Ovary (tissue), 9 donors: ENCODE data around the gene GRIK4. TPM values are rescaled to one million over a fixed set of nuclear protein-coding genes. Genes with fewer than 3 reads are reported as not detected.

Source experiments
- DNase-seq, 5 donors: peaks; one replicate each; pipeline ENCODE4 v3.0.0-alpha.2; 2019 to 2020
- H3K27ac ChIP-seq, 2 donors: fragments of 200-600 bp; one replicate each; pipeline versions ENCODE4 v1.5.1 to v1.8.0; 2019 to 2022
- H3K27me3 ChIP-seq: fragments of 200-600 bp; one replicate; pipeline ENCODE4 v1.8.0; 2022
- H3K36me3 ChIP-seq: fragments of 200-600 bp; sonication (generic); one replicate; pipeline ENCODE4 v1.5.1; 2019
- H3K4me1 ChIP-seq: one replicate; pipeline ENCODE4 v1.8.1; 2013; ENCODE audit warnings: mild to moderate bottlenecking, moderate library complexity; ENCODE audit not compliant: insufficient read depth
- H3K4me3 ChIP-seq: fragments of 200-600 bp; sonication (generic); one replicate; pipeline ENCODE4 v1.5.1; 2017
- H3K9me3 ChIP-seq, 2 donors: fragments of 200-600 bp in 1 of 2; sonication (generic) in 1 of 2; one replicate each; pipeline versions ENCODE4 v1.5.1 to v1.8.1; 2013 to 2019; ENCODE audit warnings: mild to moderate bottlenecking in 1 of 2, moderate library complexity in 1 of 2
- CTCF ChIP-seq, 3 donors: fragments of 450-650 bp in 2 of 3; fragments of 200-600 bp in 1 of 3; IDR thresholded peaks; one replicate each; pipeline versions ENCODE4 v1.5.1 to v1.8.0; 2016 to 2022; ENCODE audit warnings: antibody characterized with exemption in 3 of 3, mild to moderate bottlenecking in 1 of 3
- EP300 ChIP-seq: sonication (generic); formaldehyde crosslinking; IDR thresholded peaks from one replicate; pipeline ENCODE4 v1.6.1; 2017; ENCODE audit warnings: antibody characterized with exemption
- POLR2A ChIP-seq: fragments of 450-650 bp; IDR thresholded peaks from one replicate; pipeline ENCODE4 v1.6.1; 2017; ENCODE audit warnings: antibody characterized with exemption, mild to moderate bottlenecking, moderate library complexity
- WGBS, 3 donors: extraction: QIAGEN DNeasy Blood & Tissue Kit in 1 of 3; methylation state at CpG; one replicate each; pipeline versions ENCODE4 v1.1.5 to v1.1.7; 2013 to 2017; 5-methylcytosine and 5-hydroxymethylcytosine counted together
- intact Hi-C, 4 donors: fragments of 100-400 bp; cut with DNase I; formaldehyde crosslinking; loops; one replicate each; pipeline versions ENCODE4 v1.11.0 to v1.15.1; 2022 to 2023
- polyA plus RNA-seq, 2 donors: library from polyadenylated mRNA; stranded (reverse); fragments of 200-250 nt in 1 of 2; fragments of 350-450 nt in 1 of 2; fragmentation: Illumina TruSeq in 1 of 2; extraction: RNeasy Lipid Tissue Mini Kit (QIAGEN cat#74804) in 1 of 2; gene quantifications; one replicate each; pipeline ENCODE4 v1.2.3, GENCODE V29; 2013 to 2014
- total RNA-seq, 7 donors: library from RNA; depleted of rRNA in 2 of 7; stranded (reverse); fragments of >200 nt in 2 of 7; fragmentation: NEBNext Ultra II Directional in 3 of 7; extraction: Animal tissue kit (Norgen Biotek cat#: 25700) in 3 of 7; gene quantifications; one replicate each; pipeline versions ENCODE4 v1.1.0 to v1.2.4, GENCODE V29; 2016 to 2023
- donor health status: DM: no; HTN: no; CAD: no; lungs with moderate emphysema.
- donor health status: DM: no; HTN: no; CAD: no.
- donor health status: Bipolar disorder and iron deficiency.
- donor health status: DM: yes; HTN: yes; CAD: no.
- donor health status: DM: no; HTN: no; CAD: no.
- donor health status: DM: yes; HTN: yes; CAD: no.

Gene GRIK4
- total and polyA plus RNA-seq, 9 donors: 1.3 to 13.4 (median 2.3) TPM

GRCh38 chr11:120912915-120913314, 401.4 kb downstream of the GRIK4 start:
- TF ChIP-seq POLR2A: no peak
- no peak for TF ChIP-seq CTCF (IDR thresholded peaks at IDR 0.05)
- TF ChIP-seq EP300: no peak
- intact Hi-C loops: no loop called here
- Histone ChIP-seq H3K9me3 (no peaks in the 10 kb centered on the region), H3K36me3 (no peaks in the 10 kb centered on the region), H3K27ac (no peak overlapping the region), H3K4me1 (no peaks in the 10 kb centered on the region), H3K27me3 (no peaks in the 10 kb centered on the region), H3K4me3 (no peak overlapping the region)
- WGBS, 3 donors: 83 to 93% (median 90%) methylated on average over 2 of the region's 2 CpGs
- no peak for DNase-seq

- no peak overlapping the region for H3K4me3 ChIP-seq
- no peaks in the 10 kb centered on the region for H3K27me3 ChIP-seq
- intact Hi-C loops: no loop called here
- no peaks in the 10 kb centered on the region for H3K9me3 ChIP-seq
- TF ChIP-seq CTCF (IDR thresholded peaks at IDR 0.05) (no peak), EP300 (no peak), POLR2A (no peak)
- H3K36me3 ChIP-seq: no peaks in the 10 kb centered on the region
- 73 to 90% (median 89%) methylated on average over 5 of the region's 5 CpGs for WGBS, 3 donors
- no peaks in the 10 kb centered on the region for H3K4me1 ChIP-seq
- DNase-seq: no peak
- no peak overlapping the region for H3K27ac ChIP-seq
These were observed 402.5 kb downstream of the GRIK4 start for GRCh38 chr11:120914021-120914420.

GRCh38 chr11:120914601-120915000, 403.1 kb downstream of the GRIK4 start:
- 58 to 61% (median 59%) methylated on average over 4 of the region's 4 CpGs for WGBS, 3 donors
- DNase-seq: no peak
- Histone ChIP-seq H3K36me3 (no peaks in the 10 kb centered on the region), H3K27ac (no peak overlapping the region), H3K9me3 (no peaks in the 10 kb centered on the region), H3K4me3 (no peak overlapping the region), H3K27me3 (no peaks in the 10 kb centered on the region), H3K4me1 (no peaks in the 10 kb centered on the region)
- intact Hi-C loops: no loop called here
- TF ChIP-seq POLR2A (no peak), CTCF (IDR thresholded peaks at IDR 0.05) (no peak), EP300 (no peak)

GRCh38 chr11:120917559-120918239, 406.2 kb downstream of the GRIK4 start:
- Histone ChIP-seq H3K27me3 (no peaks in the 10 kb centered on the region), H3K27ac (no peak overlapping the region), H3K36me3 (no peaks in the 10 kb centered on the region), H3K9me3 (no peaks in the 10 kb centered on the region), H3K4me3 (no peak overlapping the region), H3K4me1 (no peaks in the 10 kb centered on the region)
- 61 to 67% (median 66%) methylated on average over 6 of the region's 6 CpGs for WGBS, 3 donors
- TF ChIP-seq EP300: no peak
- no peak for TF ChIP-seq POLR2A
- TF ChIP-seq CTCF (IDR thresholded peaks at IDR 0.05): no peak
- intact Hi-C loops: loop anchor here in 1 of 4 donors (5.0 kb wide), 1 partner anchor 555 kb away; no protein-coding TSS in a partner anchor
- DNase-seq: no peak
